Activated CD4-positive, alpha-beta T cell treated with anti-CD3 and anti-CD28 coated beads, Interleukin-2, amount 50 U/mL, for 24 hours (primary cell): ENCODE data around the gene NKIRAS1.
"Not testable (repeated sequence)": the region's sequence is repeated elsewhere in the genome, so short reads cannot be mapped to it uniquely, and the experiment has no call there.

Source experiments
- DNase-seq, 2 donors: peaks; one replicate each; pipeline ENCODE4 v3.0.0-alpha.2; 2020; ENCODE audit warnings: low read depth in 1 of 2, low spot score in 1 of 2

The NKIRAS1 gene

GRCh38 chr3:23911397-23911796 lies 5.4 kb downstream of the NKIRAS1 start:
- DNase-seq = no peak

DNA sequence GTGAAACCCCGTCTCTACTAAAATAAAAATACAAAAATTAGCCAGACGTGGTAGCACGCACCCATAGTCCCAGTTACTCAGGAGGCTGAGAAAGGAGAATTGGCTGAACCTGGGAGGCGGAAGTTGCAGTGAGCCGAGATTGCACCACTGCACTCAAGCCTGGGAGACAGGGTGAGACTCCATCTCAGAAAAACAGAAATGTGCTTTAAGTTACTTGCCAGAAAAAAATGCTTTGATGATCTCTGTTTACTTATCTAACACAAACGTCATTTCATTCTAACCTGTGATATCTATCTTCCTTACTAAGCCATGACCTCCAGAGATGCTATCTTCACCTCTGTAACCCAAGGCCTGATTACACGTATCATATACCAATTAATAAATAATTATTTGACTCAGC lies 7.4 kb downstream of the NKIRAS1 start:
- no peak for DNase-seq

GRCh38 chr3:23904545-23904944 lies 12.2 kb downstream of the NKIRAS1 start:
- DNase-seq = no peak

- no peak for DNase-seq
Observed at GRCh38 chr3:23900744-23901143, 16.0 kb downstream of the NKIRAS1 start.

GRCh38 chr3:23895181-23895580 lies 21.6 kb downstream of the NKIRAS1 start:
- DNase-seq = no peak

DNA sequence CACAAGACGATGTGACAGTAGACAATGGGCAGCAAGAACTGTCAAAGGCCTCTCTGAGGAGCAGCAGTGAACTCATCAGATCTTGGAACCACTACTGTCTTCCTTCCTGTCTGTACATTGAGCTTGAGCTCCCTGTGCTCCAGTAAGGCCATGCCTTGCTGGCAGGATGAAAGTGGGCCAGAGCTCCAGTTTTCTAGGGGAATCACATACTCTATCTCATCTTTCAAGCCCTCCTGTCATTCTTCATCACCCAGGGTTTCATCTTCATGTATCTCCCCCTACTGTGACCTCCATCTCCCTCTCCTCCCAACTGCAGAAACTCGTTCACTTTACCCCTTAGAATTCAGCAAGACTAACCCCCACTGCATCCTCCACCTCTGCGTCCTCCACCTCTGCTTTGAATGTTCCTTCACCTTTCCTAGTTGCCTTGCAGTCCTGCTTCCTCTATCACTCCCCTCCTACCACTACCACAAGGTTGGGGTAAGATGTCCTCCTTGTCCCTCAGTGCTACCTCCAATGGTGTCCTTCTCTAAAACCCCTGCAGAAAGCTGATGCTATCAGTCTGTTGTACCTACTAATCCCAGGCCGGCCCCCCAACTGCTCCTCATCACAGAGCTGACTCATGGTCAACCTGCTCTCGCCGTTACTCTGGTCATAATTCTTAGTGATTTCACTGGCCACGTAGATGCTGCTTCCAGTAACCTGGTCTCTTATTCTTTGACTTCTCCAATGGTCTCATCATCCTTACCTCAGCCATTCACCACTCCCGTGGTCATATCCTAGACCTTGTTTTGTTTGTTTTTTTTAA lies 22.3 kb downstream of the NKIRAS1 start:
- no peak for DNase-seq

GRCh38 chr3:23889950-23890349 lies 26.8 kb downstream of the NKIRAS1 start:
- no peak for DNase-seq

DNA sequence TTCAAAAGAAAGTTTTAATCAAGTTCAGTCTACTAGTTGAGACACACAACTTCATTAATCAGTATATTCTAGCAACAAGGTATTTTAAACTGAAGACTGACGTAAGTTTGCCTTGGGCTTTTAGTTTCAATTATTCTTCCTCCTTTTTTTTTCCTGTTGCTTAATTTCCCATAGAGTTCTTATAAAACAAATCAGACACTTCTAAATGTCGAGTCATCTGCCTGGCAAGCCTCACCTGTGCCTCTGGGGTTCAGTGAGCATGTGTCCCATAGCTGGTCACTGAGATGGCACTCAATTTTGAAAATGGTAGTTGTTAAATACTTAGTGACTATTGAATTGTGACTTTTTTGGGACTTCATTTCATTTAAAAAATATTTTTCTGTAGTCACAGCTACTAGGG lies 27.4 kb downstream of the NKIRAS1 start:
- no peak for DNase-seq

- peak in 1 of 2 donors; percentile 7 for DNase-seq
Observed at GRCh38 chr3:23888617-23889228, 28.1 kb downstream of the NKIRAS1 start.

DNA sequence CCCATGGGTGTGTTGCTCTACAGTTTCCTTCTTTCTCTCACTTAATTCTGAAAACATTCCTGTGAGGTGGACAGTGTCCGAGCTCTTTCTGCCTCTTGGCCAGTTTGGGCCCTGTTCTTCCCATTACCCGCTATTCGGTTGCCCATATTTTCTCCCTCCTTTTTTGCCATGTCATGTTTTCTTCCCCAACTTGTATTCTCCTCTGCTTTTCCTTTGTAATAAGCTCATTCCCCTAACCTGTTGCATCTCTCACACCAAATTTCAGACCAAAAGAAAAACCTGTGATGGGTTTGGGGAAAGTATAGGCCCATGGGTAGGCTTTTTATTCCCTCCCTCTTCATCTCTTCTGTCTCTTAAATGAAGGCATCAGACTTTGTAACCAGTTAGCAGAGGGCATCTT lies 30.5 kb downstream of the NKIRAS1 start:
- no peak for DNase-seq

GRCh38 chr3:23885210-23885609 lies 31.6 kb downstream of the NKIRAS1 start:
- DNase-seq = no peak

GRCh38 chr3:23884481-23884880 lies 32.3 kb downstream of the NKIRAS1 start:
- no peak for DNase-seq

DNA sequence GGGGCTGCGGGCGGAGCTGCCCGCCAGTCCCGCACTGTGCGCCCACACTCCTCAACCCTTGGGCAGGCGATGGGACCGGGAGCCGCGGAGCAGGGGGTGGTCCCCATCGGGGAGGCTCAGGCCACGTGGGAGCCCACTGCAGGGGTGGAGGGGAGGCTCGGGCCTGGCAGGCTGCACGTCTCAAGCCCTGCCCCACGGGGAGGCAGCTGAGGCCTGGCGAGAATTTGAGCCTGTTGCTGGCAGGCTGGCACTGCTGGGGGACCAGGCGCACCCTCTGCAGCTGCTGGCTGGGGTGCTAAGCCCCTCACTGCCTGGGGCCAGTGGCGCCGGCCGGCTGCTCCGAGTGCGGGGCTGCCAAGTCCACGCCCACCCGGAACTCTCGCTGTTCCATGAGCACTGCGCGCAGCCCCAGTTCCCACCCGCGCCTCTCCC lies 34.3 kb downstream of the NKIRAS1 start:
- no peak for DNase-seq

GRCh38 chr3:23881993-23882392 lies 34.8 kb downstream of the NKIRAS1 start:
- not testable (repeated sequence) for DNase-seq

DNA sequence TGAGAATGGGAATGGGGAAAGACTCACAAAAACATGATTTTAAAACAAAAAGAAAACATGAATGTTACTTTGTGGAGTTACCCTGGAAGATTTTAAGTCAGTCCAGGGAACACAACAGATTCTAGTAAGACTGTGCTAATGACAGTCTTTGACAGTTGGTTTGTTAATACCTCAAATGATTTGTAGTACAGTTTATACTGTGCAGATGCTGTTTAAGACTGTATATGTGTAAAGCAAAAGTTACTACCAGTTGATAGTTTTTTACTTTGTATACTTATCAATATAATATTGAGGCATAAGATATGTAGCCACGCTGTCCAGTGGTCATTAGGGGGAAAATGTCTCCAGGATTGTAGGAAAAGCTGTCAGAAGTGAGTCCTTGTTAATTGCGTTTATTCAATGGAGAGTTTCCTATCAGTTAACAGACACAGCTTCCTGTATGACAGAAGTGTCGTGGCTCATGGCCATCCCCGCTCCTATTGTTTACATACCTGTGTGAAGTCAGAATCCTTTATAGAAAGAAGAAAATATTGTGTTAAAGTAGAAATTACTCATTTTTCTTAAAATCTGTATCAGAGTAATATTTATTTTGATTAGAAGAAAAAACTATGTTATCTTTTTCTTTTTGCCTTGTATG lies 36.0 kb downstream of the NKIRAS1 start:
- no peak for DNase-seq

GRCh38 chr3:23879485-23879884 lies 37.3 kb downstream of the NKIRAS1 start:
- DNase-seq = no peak

GRCh38 chr3:23877329-23877980 lies 39.3 kb downstream of the NKIRAS1 start:
- DNase-seq = no peak

DNA sequence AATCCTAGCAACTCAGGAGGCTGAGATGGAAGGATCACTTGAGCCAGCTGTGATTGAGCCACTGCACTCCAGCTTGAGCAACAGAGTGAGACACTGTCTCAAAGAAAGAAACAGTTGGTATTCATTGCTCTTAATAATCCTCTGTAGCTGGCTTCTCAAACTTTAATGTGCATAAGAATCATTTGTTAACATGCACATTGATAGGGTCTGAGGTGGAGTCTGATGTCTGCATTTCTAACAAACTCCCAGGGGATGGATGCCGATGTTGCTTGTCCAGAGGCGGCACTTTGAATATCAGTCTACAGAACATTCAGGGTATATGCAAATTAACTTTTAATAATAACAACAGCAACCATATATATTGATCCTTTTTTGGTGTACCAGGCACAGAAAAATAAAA lies 39.9 kb downstream of the NKIRAS1 start:
- no peak for DNase-seq

DNA sequence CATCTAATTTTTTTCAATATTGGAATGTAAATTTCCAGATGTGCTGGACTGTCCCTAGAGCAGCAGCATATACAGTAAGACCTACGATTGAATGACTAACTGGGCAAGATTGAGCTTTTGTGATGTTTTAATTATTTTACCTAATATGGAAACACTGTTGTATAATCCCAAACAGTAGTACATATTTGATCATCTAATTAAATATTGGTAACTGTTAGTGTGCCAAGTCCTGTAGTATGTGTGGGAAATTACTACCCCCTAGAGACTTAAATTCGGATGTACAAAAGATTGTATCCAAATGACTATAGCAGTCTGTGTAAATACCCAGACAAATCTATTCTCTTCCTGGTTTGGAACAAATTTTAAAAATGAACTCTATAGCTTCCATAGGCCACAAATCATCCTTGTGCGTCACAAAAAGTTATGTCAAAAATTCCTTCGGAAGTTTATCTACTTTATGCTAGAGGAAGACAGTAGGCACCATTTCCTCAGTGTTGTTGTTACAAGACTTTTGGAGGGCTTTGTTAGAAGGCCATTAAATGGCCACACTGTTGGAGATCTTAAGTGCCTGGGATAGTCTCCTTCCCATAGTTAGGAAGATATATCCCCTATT lies 41.6 kb downstream of the NKIRAS1 start:
- no peak for DNase-seq

- DNase-seq = no peak
Observed at GRCh38 chr3:23874359-23875112, 42.3 kb downstream of the NKIRAS1 start.

DNA sequence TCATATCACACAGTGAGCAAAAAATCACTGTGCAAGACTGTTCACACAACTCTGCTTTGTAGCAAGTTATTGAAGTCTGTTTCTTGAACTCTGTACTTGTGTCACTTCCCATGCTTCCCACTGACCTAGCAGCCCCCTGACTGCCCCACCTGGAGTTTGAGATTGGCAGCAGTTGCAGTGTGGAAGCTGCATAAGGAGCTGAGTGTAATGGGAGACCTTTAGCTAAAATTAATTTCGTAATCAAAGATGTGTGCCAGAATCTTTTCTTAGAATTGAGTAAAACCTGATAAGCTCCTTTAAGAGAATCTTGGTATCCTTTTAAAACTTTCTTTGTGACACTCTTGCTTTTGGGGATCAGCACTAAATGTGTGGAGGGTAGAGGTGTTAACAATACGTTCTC lies 42.8 kb downstream of the NKIRAS1 start:
- DNase-seq = no peak
